NCI-H748 (cell line): ENCODE measurements around the gene MR1.

Experiments used
- DNase-seq: peaks from one replicate; lab custom pipeline; 2025; ENCODE audit not compliant: unreplicated experiment; lab: John Stamatoyannopoulos, UW

Gene MR1

DNA sequence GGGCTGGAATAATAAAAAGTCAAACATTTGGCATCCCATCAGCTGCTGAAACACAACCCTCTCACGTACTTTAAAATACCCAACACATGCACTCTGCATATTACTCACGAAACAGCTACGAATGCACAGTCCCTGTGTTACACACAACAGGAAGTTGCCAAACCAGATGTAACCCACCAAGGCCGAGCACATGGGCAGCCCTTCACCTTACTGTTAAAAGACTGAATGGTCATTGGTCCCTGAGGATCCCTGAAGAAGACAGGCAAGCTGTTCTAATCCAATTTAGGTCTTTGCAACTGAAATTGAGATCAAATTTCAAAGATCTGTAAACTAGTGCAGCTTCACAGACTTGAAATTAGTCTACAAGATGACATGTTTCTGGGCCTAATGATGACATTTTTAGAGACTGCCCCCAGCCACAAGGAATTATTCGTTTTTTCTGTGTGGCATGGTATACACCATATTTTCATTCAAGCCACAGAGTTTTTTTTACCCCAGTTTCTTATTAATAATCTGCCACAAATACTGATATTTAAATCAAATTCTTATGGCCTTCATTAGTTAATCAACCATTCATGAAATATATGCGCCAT lies 29.1 kb downstream of the MR1 start:
- DNase-seq: no peak

- no peak for DNase-seq
Observed at GRCh38 chr1:181064011-181064623, 30.3 kb downstream of the MR1 start.

- DNase-seq: no peak
Observed at GRCh38 chr1:181064702-181065101, 30.9 kb downstream of the MR1 start.

GRCh38 chr1:181073638-181074037 lies 39.9 kb downstream of the MR1 start:
- DNase-seq: no peak

DNA sequence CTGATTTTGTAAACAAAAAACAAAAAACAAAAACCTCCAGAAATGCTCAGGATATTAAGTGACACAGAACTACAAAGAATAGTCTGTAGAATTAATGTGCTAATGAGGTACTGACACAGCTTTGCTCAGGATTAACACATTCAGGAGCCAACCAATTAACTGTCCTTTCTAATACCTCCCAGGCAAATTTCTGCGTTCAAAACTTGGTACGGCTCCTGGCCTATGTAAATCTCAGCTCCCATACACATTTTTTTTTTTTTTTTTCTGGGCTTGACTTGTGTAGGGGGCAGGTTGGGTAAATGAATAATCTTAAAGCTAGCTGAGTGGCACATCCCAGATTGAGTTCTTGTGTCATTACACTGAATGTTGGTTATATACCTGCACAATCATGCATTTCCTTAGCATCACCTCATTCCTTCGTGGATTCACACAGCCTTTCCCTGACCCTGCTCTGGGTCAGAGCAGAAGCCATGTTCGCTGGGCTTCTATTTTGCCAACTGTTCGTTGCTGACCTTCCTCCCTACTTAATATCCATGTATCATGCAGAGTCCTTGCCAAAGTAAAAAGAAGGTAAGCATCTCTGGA lies 42.1 kb downstream of the MR1 start:
- DNase-seq: no peak

GRCh38 chr1:181076852-181077251 lies 43.1 kb downstream of the MR1 start:
- no peak for DNase-seq

GRCh38 chr1:181077576-181078242 lies 43.9 kb downstream of the MR1 start:
- no peak for DNase-seq

GRCh38 chr1:181079382-181079781 lies 45.6 kb downstream of the MR1 start:
- DNase-seq: no peak

DNA sequence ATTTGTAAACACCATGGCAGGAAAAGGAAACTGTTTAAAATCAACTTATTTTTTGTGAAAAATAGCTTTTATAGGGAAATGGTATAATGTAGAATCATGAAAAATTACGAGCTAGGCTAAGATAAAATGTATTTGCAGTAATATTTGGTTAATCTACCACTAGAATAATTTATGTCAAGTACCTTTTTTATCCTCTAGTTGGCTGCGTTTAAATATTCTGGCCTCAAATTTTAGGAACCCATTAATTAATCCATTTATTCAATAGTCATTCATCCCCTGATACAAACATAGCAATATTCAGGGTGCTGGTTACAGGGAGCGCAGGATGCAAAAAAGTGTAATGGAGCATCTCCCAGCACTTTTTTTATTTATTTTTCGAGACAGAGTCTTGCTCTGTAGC lies 46.1 kb downstream of the MR1 start:
- DNase-seq: no peak

GRCh38 chr1:181080556-181080955 lies 46.8 kb downstream of the MR1 start:
- DNase-seq: no peak

DNA sequence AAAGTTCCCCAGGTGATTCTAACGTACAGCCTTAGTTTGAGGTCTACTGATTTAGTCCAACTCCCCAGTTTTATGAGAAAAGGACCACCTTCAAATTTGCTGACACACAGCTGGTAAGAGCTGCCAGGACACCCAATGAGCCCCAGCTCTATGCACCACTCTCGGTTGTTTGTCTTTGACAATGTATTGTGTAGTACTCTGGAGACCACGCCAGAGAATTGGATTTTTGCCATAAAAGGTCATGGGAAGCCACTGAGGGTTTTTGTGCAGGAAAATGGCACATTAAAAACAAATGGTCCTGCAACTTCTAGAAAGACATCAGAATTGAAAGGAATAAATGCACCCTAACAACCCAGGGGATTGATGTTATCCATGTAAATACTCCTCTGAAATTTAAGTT lies 47.6 kb downstream of the MR1 start:
- DNase-seq: peak; percentile 85

DNA sequence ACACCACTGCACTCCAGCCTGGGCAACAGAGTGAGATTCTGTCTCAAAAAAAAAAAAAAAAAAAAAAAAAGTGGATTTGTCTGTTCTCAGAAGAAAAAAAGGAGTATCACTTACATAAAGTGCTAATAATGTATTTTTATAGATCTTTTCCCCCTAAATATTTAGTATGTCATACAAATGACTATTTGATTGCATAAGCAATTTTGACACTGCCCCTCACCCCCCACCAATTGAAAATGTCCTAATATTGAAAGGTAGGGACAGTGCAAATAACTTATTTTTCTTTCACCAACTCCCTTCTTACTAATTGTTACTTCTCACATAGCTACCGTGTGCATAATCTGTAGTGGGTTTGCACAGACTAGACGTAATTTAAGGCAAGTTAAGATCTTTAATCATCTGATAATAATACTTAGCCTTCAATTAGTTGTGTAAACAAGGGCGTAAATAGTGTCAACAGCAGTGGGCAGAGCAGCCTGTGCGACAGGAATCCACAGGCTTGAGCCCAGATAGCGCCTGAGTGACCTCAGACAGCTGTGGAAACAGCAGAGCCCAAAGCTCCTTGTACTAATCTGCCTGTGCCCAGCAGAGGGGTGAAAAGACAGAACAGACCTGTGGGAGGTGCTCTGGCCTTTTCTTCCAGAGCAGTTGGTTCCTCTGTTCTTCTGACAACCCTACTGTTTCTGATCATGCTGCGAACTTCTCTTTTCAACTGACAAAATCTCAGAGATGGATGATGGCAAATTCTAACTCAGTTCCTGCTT lies 50.2 kb downstream of the MR1 start:
- DNase-seq: peak; percentile 92

GRCh38 chr1:181084606-181084969 lies 50.8 kb downstream of the MR1 start:
- DNase-seq: no peak

DNA sequence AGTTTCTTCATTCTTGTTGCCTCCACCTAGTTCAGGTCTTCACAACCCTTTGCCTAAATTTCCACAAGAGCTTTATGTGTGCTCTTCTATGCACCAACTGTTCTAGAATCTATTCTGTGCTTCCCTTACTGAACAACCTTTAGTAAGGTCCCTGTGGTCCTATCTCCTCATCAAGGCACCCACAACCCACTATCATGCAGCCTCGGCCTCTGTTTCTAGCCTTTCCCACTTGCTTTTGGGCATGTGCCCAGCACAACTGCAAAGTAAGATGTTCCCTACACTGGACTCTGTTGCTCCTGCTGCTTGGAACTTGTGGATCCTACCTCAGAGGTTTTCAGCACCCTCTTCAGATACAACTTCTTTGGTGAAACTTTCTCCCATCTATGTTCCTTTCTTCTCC lies 52.3 kb downstream of the MR1 start:
- DNase-seq: no peak

GRCh38 chr1:181086926-181087325 lies 53.1 kb downstream of the MR1 start:
- DNase-seq: no peak

GRCh38 chr1:181087400-181087901 lies 53.7 kb downstream of the MR1 start:
- no peak for DNase-seq

GRCh38 chr1:181088079-181089016 lies 54.6 kb downstream of the MR1 start, which contains the start of gene IER5:
IER5 (plus strand) TSS chr1:181088700; CDS start chr1:181088903, 203 bp downstream.
- peak; percentile 94 for DNase-seq

- peak; percentile 60 for DNase-seq
Observed at GRCh38 chr1:181089017-181089675, 55.4 kb downstream of the MR1 start.

- peak; percentile 60 for DNase-seq
Observed at GRCh38 chr1:181089676-181090544, 56.1 kb downstream of the MR1 start.
